Body of pancreas (tissue), 4 donors: ENCODE results near the gene THBS2.

Experiments
- POLR2A ChIP-seq, 3 donors: fragments of 450-650 bp; IDR thresholded peaks; one replicate each; pipeline ENCODE4 v1.6.1; 2016; ENCODE audit warnings: antibody characterized with exemption in 3 of 3, mild to moderate bottlenecking in 2 of 3
- TF ChIP-seq, protein P1 (sequence below), 7 experiments: fragments of 450-650 bp in 4 of 7; fragments of 200-600 bp in 3 of 7; sonication (generic) in 3 of 7; IDR thresholded peaks; one replicate each; pipeline ENCODE4 v1.5.1; 2016 to 2019; ENCODE audit warnings: antibody characterized with exemption in 7 of 7

DNA sequence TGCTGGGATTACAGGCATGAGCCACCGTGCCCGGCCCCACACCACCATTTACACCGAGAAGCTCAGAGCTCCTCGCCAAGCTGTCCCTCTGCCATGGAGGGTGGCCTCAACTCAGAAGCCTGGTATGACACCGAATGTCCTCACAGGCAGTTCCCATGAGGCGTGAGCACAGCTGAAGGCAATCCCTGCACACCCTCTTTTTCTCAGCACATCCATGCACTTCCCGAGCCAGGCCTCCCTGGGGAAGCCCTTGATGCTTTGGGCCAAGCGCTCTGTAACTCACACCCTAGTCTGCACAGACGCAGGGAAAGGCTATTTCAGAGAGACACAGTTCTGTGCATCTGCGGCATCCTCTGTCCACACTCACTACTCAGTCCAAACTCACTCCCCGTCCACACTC lies 18.4 kb downstream of the THBS2 start:
- TF ChIP-seq, protein P1, sequence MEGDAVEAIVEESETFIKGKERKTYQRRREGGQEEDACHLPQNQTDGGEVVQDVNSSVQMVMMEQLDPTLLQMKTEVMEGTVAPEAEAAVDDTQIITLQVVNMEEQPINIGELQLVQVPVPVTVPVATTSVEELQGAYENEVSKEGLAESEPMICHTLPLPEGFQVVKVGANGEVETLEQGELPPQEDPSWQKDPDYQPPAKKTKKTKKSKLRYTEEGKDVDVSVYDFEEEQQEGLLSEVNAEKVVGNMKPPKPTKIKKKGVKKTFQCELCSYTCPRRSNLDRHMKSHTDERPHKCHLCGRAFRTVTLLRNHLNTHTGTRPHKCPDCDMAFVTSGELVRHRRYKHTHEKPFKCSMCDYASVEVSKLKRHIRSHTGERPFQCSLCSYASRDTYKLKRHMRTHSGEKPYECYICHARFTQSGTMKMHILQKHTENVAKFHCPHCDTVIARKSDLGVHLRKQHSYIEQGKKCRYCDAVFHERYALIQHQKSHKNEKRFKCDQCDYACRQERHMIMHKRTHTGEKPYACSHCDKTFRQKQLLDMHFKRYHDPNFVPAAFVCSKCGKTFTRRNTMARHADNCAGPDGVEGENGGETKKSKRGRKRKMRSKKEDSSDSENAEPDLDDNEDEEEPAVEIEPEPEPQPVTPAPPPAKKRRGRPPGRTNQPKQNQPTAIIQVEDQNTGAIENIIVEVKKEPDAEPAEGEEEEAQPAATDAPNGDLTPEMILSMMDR (IDR thresholded peaks at IDR 0.05) = no peak
- no peak for TF ChIP-seq POLR2A (IDR thresholded peaks at IDR 0.05)
